ENCODE results near the gene NOTCH1.

Gene NOTCH1

DNA sequence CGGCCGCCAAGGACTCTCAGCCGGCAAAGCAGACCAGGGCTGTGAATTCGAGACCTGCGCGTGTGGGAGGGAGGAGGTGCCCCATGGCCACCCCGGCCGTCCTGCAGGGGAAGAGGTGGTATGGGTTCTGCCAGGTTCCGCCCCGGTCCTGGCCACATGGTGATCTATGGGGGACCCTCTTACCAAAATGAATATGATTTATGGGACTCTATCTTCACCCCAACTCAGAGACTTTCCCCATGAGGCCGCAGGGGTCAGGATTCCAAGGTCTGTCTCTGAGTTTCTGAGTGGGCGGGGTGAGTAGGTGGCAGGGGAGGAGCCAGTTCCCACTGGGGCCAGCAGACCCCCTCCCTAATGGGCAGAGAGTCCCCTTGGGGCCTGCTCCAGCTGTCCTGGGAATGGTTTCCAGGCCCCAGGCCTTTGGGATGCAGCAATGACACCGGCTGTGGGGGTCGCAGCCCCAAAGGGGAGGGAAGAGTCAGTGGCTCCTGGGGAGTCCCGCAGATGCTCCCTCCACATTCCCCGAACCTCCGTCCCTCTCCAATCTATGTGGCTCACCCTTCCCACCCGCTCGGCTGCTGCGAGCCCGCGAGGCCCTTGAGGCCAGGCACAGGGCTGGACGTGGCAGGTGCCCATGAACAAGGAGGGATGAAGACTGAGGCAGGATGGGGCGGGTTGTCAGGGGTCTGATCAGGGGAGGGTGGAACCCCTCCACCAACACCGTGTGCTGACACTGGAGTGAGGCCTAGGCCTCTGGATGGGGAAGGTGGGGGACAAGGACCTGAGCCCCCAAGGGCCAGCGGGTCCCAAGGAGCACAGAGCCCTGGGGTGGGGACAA, 20.1 kb upstream of the NOTCH1 start:
- peak overlapping the region; percentile 78 for H3K27ac Mint-ChIP-seq
- DNase-seq = peak; percentile 33
- H3K27me3 Mint-ChIP-seq (ENCODE audit: low read depth, poor library complexity) = peaks cover 5% of the 10 kb centered on the region
- TF ChIP-seq, protein P1, sequence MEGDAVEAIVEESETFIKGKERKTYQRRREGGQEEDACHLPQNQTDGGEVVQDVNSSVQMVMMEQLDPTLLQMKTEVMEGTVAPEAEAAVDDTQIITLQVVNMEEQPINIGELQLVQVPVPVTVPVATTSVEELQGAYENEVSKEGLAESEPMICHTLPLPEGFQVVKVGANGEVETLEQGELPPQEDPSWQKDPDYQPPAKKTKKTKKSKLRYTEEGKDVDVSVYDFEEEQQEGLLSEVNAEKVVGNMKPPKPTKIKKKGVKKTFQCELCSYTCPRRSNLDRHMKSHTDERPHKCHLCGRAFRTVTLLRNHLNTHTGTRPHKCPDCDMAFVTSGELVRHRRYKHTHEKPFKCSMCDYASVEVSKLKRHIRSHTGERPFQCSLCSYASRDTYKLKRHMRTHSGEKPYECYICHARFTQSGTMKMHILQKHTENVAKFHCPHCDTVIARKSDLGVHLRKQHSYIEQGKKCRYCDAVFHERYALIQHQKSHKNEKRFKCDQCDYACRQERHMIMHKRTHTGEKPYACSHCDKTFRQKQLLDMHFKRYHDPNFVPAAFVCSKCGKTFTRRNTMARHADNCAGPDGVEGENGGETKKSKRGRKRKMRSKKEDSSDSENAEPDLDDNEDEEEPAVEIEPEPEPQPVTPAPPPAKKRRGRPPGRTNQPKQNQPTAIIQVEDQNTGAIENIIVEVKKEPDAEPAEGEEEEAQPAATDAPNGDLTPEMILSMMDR (IDR thresholded peaks at IDR 0.05) = no peak
- no peaks in the 10 kb centered on the region for H3K9me3 Mint-ChIP-seq
- H3K4me1 Mint-ChIP-seq = peaks cover 59% of the 10 kb centered on the region
- H3K36me3 Mint-ChIP-seq (ENCODE audit: low read depth) = no peaks in the 10 kb centered on the region
- H3K4me3 Mint-ChIP-seq = no peak overlapping the region

DNA sequence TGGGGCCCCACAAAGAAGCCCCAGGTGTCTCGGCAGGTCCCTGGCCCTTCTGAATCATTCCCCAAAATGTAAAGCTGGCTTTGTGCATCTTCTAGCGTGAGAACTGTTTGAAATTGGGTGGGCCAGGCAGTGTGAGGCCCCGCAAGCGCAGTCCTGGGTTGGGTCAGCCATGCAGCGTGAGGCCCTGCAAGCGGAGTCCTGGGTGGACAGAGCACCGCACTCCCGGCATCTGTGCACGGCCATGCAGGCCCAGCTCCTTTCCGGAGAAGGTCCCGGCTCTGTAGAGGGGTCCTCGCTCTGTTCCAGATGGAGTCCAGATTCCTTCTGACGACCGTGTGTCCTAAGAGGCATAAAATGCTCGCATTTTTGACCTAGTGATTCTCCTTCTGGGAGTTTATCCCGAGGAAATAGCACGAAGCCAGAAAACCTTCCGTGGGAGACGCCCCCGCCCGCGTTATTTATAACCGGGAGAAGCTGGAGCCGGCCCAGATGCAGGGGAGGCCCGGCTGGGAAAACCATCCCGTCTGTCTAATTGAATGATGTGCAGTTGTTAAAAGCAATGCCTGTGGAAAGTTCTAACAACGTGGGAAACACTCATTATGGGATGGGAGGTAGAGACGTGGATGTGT, 19.4 kb upstream of the NOTCH1 start:
- Mint-ChIP-seq H3K4me3 (no peak overlapping the region), H3K36me3 (ENCODE audit: low read depth) (no peaks in the 10 kb centered on the region), H3K27me3 (ENCODE audit: low read depth, poor library complexity) (peaks cover 4% of the 10 kb centered on the region), H3K9me3 (peaks cover 7% of the 10 kb centered on the region), H3K27ac (peak overlapping the region; percentile 77), H3K4me1 (peaks cover 53% of the 10 kb centered on the region)
- TF ChIP-seq, protein P1 (IDR thresholded peaks at IDR 0.05) = no peak
- peak; percentile 51 for DNase-seq

DNA sequence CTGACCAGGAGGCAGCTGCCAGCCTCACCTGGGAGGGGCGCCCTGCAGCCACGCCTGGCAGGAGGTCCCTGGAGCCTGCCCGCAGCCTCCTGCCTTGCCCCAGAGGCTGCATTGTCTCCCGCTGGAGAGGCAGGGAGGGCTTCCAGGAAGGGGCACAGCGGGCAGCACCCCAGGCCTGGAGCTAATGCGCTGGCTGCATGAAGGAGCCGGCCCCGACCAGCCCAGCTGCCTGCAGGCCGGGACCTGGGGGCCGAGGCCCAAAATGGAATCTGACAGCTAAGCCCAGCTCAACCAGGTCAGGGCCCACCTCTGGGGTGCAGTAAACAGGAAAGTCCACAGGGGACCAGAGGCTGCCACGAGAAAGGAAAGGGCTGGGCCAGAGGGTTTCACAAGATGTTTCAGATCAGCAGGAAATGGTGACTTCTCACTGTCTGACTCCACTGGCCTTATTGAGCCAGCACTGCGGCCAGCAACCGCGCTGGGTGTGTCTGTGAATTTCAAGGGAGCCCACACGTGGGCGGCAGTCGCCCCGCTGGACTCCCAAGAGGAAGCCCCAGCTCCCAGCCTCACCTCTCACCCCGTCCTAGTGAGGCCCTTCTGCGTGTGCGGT, 18.6 kb upstream of the NOTCH1 start:
- H3K27ac Mint-ChIP-seq = no peak overlapping the region
- peak; percentile 12 for DNase-seq
- TF ChIP-seq, protein P1 (IDR thresholded peaks at IDR 0.05) = no peak
- no peak overlapping the region for H3K4me3 Mint-ChIP-seq
- peaks cover 4% of the 10 kb centered on the region for H3K27me3 Mint-ChIP-seq (ENCODE audit: low read depth, poor library complexity)
- peaks cover 12% of the 10 kb centered on the region for H3K9me3 Mint-ChIP-seq
- H3K4me1 Mint-ChIP-seq = peaks cover 45% of the 10 kb centered on the region
- no peaks in the 10 kb centered on the region for H3K36me3 Mint-ChIP-seq (ENCODE audit: low read depth)

DNA sequence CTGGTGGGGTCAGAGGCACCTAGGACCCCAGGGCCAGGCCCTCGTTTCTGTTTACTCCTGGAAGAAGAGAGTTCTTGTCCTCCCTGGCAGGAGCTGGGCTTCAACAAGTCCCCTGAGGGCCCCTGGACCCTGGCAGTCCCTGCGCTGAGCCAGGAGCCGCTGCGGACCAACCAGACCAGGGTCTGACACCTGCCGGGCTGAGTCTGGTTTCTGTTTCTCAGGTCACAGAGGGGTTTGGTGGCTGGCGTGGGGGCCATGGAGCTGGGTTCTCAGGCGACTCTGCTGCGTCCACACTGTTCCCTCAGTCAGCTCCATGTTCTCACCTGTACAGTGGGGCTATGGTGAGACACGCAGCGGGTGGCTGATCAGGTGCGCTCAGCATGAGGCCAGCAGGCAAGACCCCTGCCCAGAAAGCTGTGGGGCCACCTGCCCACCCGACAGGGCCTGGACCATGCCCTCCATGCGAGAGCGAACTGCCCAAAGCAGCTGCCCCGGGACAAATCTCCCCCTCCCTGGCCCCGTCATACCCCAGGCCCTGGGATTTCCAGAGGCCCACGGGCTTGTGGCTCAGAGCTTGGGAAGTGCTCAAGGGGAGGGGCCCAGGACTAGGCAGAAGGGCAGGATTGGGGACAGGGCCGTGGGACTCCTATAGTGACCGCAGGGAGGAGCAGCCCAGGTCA, 17.9 kb upstream of the NOTCH1 start:
- Mint-ChIP-seq H3K27me3 (ENCODE audit: low read depth, poor library complexity) (peaks cover 4% of the 10 kb centered on the region), H3K9me3 (peaks cover 19% of the 10 kb centered on the region), H3K4me1 (peaks cover 38% of the 10 kb centered on the region), H3K4me3 (no peak overlapping the region), H3K36me3 (ENCODE audit: low read depth) (peaks cover 3% of the 10 kb centered on the region), H3K27ac (no peak overlapping the region)
- TF ChIP-seq, protein P1 (IDR thresholded peaks at IDR 0.05) = no peak
- DNase-seq = peak; percentile 4

DNA sequence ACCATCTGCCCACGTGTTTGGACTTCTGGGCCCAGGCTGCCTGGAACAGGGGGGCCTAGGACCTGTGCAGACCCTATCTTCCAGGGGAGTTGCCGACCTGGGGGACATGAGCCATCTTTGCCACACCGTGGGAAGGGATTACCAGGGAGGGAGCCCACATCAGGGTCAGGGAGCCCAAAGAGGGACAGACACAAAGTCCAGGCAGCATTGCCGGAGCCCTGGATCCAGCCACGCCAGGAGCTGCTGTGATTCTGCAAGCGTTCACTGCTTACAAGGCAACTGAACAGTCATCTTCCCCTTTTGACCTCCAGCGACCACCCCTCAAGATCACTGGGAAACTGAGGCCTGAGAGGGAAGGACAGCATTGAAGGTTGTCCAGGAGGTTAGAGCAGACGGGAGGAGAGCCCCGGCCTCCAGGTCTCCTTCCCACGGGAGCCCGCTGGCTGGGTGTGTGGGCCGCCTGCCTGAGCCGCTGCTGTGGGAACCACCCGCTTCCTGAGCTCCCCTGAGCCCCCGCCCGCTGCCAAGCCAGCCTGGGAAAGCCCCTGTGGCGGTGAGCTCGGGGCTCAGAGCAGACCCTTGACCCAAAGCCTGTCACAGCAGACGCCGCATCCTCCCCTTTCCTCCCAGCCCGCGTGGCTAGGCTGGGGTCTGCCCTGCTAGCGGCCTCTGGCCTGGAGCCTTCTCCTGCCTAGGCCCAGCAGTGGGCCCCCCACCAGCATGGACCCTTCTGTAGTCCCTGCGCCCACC, 17.1 kb upstream of the NOTCH1 start:
- H3K27me3 Mint-ChIP-seq (ENCODE audit: low read depth, poor library complexity) = peaks cover 4% of the 10 kb centered on the region
- peaks cover 24% of the 10 kb centered on the region for H3K9me3 Mint-ChIP-seq
- DNase-seq = no peak
- peaks cover 6% of the 10 kb centered on the region for H3K36me3 Mint-ChIP-seq (ENCODE audit: low read depth)
- H3K4me1 Mint-ChIP-seq = peaks cover 34% of the 10 kb centered on the region
- TF ChIP-seq, protein P1 (IDR thresholded peaks at IDR 0.05) = no peak
- H3K4me3 Mint-ChIP-seq = no peak overlapping the region
- no peak overlapping the region for H3K27ac Mint-ChIP-seq

Data from nephron progenitor cell (in vitro differentiated cells).